ENCODE measurements around the gene MACROH2A2. TPM values are rescaled to one million over a fixed set of nuclear protein-coding genes. Genes with fewer than 3 reads are reported as not detected.

Gene MACROH2A2
- total RNA-seq, 2 donors from 2014 or later = 177 to 187 TPM

DNA sequence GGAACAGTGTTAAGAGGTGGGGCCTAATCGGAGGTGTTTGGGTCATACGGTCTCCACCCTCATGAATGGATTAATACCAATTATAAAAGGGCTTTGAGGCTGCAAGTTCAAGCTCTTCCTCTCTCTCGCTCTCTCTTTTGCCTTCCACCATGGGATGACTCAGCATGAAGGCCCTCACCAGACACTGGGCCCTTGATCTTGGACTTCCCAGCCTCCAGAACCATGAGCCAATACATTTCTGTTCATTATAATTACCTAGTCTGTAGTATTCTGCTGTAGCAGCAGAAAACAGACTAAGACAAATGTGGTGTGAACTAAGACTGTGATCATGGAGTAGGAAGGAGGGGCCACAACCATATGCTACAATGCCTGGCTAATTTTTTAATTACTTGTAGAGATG lies 72.3 kb downstream of the MACROH2A2 start:
- no peaks in the 10 kb centered on the region for H3K27me3 Mint-ChIP-seq (ENCODE audit: insufficient read depth)
- no peak overlapping the region for H3K4me3 ChIP-seq (ENCODE audit: low read length)

GRCh38 chr10:70125918-70126552 lies 73.4 kb downstream of the MACROH2A2 start:
- no peak overlapping the region for H3K4me3 ChIP-seq (ENCODE audit: low read length)
- peaks cover 2% of the 10 kb centered on the region for H3K4me1 Mint-ChIP-seq
- DNase-seq = no peak
- H3K9me3 Mint-ChIP-seq = peaks cover 2% of the 10 kb centered on the region
- TF ChIP-seq, protein P1, sequence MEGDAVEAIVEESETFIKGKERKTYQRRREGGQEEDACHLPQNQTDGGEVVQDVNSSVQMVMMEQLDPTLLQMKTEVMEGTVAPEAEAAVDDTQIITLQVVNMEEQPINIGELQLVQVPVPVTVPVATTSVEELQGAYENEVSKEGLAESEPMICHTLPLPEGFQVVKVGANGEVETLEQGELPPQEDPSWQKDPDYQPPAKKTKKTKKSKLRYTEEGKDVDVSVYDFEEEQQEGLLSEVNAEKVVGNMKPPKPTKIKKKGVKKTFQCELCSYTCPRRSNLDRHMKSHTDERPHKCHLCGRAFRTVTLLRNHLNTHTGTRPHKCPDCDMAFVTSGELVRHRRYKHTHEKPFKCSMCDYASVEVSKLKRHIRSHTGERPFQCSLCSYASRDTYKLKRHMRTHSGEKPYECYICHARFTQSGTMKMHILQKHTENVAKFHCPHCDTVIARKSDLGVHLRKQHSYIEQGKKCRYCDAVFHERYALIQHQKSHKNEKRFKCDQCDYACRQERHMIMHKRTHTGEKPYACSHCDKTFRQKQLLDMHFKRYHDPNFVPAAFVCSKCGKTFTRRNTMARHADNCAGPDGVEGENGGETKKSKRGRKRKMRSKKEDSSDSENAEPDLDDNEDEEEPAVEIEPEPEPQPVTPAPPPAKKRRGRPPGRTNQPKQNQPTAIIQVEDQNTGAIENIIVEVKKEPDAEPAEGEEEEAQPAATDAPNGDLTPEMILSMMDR (conservative IDR thresholded peaks at IDR 0.05) = no peak
- no peaks in the 10 kb centered on the region for H3K4me1 ChIP-seq (ENCODE audit: control insufficient read depth, insufficient read depth, low read length)
- no peaks in the 10 kb centered on the region for H3K27me3 Mint-ChIP-seq (ENCODE audit: insufficient read depth)
- WGBS, 2 experiments (ENCODE audit: insufficient coverage in 1 of 2, insufficient read length in 1 of 2) = 90 to 96% methylated on average over 3 to 5 of the region's 5 CpGs
- H3K36me3 ChIP-seq (ENCODE audit: control insufficient read depth, insufficient read depth, low read length) = no peaks in the 10 kb centered on the region
- no peak overlapping the region for H3K27ac ChIP-seq (ENCODE audit: low read depth, low read length)
- no peaks in the 10 kb centered on the region for H3K9me3 ChIP-seq (ENCODE audit: control insufficient read depth, low read length)
- H3K27ac Mint-ChIP-seq = no peak overlapping the region
- H3K36me3 Mint-ChIP-seq (ENCODE audit: low read depth) = peaks cover 15% of the 10 kb centered on the region
- H3K27me3 ChIP-seq (ENCODE audit: control insufficient read depth, insufficient read depth, low read length, poor library complexity, severe bottlenecking) = no peaks in the 10 kb centered on the region
- H3K9ac ChIP-seq (ENCODE audit: extremely low read depth, low read length, poor library complexity, severe bottlenecking) = no peak overlapping the region
- H3K4me3 Mint-ChIP-seq = no peak overlapping the region

More for the DNA sequence above, 72.3 kb downstream of the MACROH2A2 start:
- Mint-ChIP-seq H3K4me1 (peaks cover 2% of the 10 kb centered on the region), H3K27ac (no peak overlapping the region), H3K36me3 (ENCODE audit: low read depth) (peaks cover 15% of the 10 kb centered on the region), H3K9me3 (peaks cover 2% of the 10 kb centered on the region), H3K4me3 (no peak overlapping the region)
- Histone ChIP-seq H3K9me3 (ENCODE audit: control insufficient read depth, low read length) (no peaks in the 10 kb centered on the region), H3K27ac (ENCODE audit: low read depth, low read length) (no peak overlapping the region), H3K36me3 (ENCODE audit: control insufficient read depth, insufficient read depth, low read length) (no peaks in the 10 kb centered on the region), H3K27me3 (ENCODE audit: control insufficient read depth, insufficient read depth, low read length, poor library complexity, severe bottlenecking) (no peaks in the 10 kb centered on the region), H3K4me1 (ENCODE audit: control insufficient read depth, insufficient read depth, low read length) (no peaks in the 10 kb centered on the region), H3K9ac (ENCODE audit: extremely low read depth, low read length, poor library complexity, severe bottlenecking) (no peak overlapping the region)
- 93 to 96% methylated on average over 3 of the region's 3 CpGs for WGBS, 2 experiments (ENCODE audit: insufficient coverage in 1 of 2, insufficient read length in 1 of 2)
- DNase-seq = no peak
- TF ChIP-seq, protein P1 (conservative IDR thresholded peaks at IDR 0.05) = no peak

DNA sequence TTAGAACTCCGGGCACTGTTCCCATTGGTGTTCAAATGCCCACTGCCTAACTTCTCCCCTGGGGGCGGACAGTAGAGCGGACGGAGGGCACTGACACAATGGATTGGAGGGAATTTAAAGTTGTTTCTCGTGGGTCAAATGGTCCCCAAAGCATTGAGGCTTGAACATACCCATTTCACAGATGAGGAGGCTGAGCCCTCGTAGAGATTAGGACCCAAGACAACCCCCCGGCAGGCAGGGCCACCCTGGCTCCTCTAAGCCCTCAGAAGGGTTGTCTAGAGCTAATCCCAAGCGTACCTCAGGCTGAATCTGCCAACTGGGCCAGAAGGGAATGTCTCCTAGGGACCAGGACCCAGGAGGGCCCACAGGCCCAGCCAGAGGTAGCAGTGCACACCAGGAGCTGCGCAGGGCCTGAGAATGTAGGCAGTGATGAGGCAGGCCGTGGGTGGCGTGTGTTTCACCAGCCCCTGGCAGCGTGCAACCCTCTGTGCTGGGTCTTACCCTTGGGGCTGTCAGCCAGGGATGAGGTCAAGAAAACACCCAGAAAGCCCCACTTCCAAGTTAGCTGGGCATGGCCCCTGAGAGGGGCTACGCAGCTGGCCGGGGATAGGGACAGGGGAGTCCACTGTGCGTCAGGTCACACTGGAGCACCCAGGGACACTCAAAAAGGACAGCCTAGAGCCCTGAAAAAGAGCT lies 74.2 kb downstream of the MACROH2A2 start:
- WGBS, 2 experiments (ENCODE audit: insufficient coverage in 1 of 2, insufficient read length in 1 of 2) = 85 to 92% methylated on average over 8 to 15 of the region's 15 CpGs
- Histone ChIP-seq H3K4me1 (ENCODE audit: control insufficient read depth, insufficient read depth, low read length) (no peaks in the 10 kb centered on the region), H3K9me3 (ENCODE audit: control insufficient read depth, low read length) (no peaks in the 10 kb centered on the region), H3K4me3 (ENCODE audit: low read length) (no peak overlapping the region), H3K9ac (ENCODE audit: extremely low read depth, low read length, poor library complexity, severe bottlenecking) (no peak overlapping the region), H3K27ac (ENCODE audit: low read depth, low read length) (no peak overlapping the region), H3K36me3 (ENCODE audit: control insufficient read depth, insufficient read depth, low read length) (no peaks in the 10 kb centered on the region), H3K27me3 (ENCODE audit: control insufficient read depth, insufficient read depth, low read length, poor library complexity, severe bottlenecking) (peaks cover 7% of the 10 kb centered on the region)
- no peak for DNase-seq
- H3K9me3 Mint-ChIP-seq = peaks cover 2% of the 10 kb centered on the region
- H3K27ac Mint-ChIP-seq = no peak overlapping the region
- H3K27me3 Mint-ChIP-seq (ENCODE audit: insufficient read depth) = peaks cover 4% of the 10 kb centered on the region
- TF ChIP-seq, protein P1 (conservative IDR thresholded peaks at IDR 0.05) = no peak
- peaks cover 6% of the 10 kb centered on the region for H3K4me1 Mint-ChIP-seq
- H3K4me3 Mint-ChIP-seq = no peak overlapping the region
- H3K36me3 Mint-ChIP-seq (ENCODE audit: low read depth) = peaks cover 15% of the 10 kb centered on the region

Data from endodermal cell (in vitro differentiated cells).